Trophoblast cell (in vitro differentiated cells and primary cell): ENCODE measurements around the gene USP32.
A peak's percentile ranks its signal among the peaks of the same experiment; 100 is the strongest.

Experiments
- DNase-seq, 2 donors: peaks; one replicate each; pipeline ENCODE4 v3.0.0-alpha.2; 2016
- H2AFZ ChIP-seq: 2 replicates; pipeline ENCODE4 v1.6.1; 2013; ENCODE audit warnings: low read length, moderate library complexity, mild to moderate bottlenecking; ENCODE audit not compliant: insufficient read depth, poor library complexity
- H2AK5ac ChIP-seq: 2 replicates; pipeline ENCODE4 v1.6.1; 2013; ENCODE audit warnings: mild to moderate bottlenecking, low read length
- H2BK120ac ChIP-seq: 2 replicates; pipeline ENCODE4 v1.6.1; 2013; ENCODE audit warnings: low read length, mild to moderate bottlenecking, moderate library complexity; ENCODE audit not compliant: insufficient read depth, poor library complexity
- H2BK12ac ChIP-seq: 2 replicates; pipeline ENCODE4 v1.6.1; 2013; ENCODE audit warnings: mild to moderate bottlenecking, low read length, moderate library complexity
- H2BK5ac ChIP-seq: 2 replicates; pipeline ENCODE4 v1.6.1; 2013; ENCODE audit warnings: low read length, low read depth, moderate library complexity, mild to moderate bottlenecking; ENCODE audit not compliant: poor library complexity
- H3K14ac ChIP-seq: 2 replicates; pipeline ENCODE4 v1.6.1; 2013; ENCODE audit warnings: mild to moderate bottlenecking, low read length
- H3K18ac ChIP-seq: 2 replicates; pipeline ENCODE4 v1.6.1; 2013; ENCODE audit warnings: mild to moderate bottlenecking, low read length
- H3K23ac ChIP-seq: 2 replicates; pipeline ENCODE4 v1.6.1; 2013; ENCODE audit warnings: low read length
- H3K27ac ChIP-seq: 2 replicates; pipeline ENCODE4 v1.5.1; 2013; ENCODE audit warnings: low read depth, mild to moderate bottlenecking, inconsistent platforms, low read length, moderate library complexity
- H3K27me3 ChIP-seq: 2 replicates; pipeline ENCODE4 v1.6.1; 2013; ENCODE audit warnings: inconsistent platforms, mild to moderate bottlenecking, low read length, moderate library complexity; ENCODE audit not compliant: insufficient read depth
- H3K36me3 ChIP-seq, 2 experiments: 1 replicate in 1 of 2; 2 replicates in 1 of 2; pipeline ENCODE4 v1.6.1; 2013; ENCODE audit warnings: low read length in 2 of 2, mild to moderate bottlenecking in 2 of 2, moderate library complexity in 1 of 2; ENCODE audit not compliant: insufficient read depth in 2 of 2, control insufficient read depth in 1 of 2
- H3K4ac ChIP-seq: 2 replicates; pipeline ENCODE4 v1.6.1; 2013; ENCODE audit warnings: low read depth, mild to moderate bottlenecking, low read length, moderate library complexity
- H3K4me1 ChIP-seq, 2 experiments: 1 replicate in 1 of 2; 2 replicates in 1 of 2; pipeline ENCODE4 v1.6.1; 2013; ENCODE audit warnings: low read length in 2 of 2, mild to moderate bottlenecking in 2 of 2, moderate library complexity in 1 of 2; ENCODE audit not compliant: insufficient read depth in 2 of 2, control insufficient read depth in 1 of 2
- H3K4me2 ChIP-seq: 2 replicates; pipeline ENCODE4 v1.6.1; 2013; ENCODE audit warnings: inconsistent platforms, mild to moderate bottlenecking, low read length, moderate library complexity
- H3K4me3 ChIP-seq: 2 replicates; pipeline ENCODE4 v1.5.1; 2013; ENCODE audit warnings: mild to moderate bottlenecking, low read depth, low read length, inconsistent platforms
- H3K79me1 ChIP-seq: one replicate; pipeline ENCODE4 v1.6.1; 2013; ENCODE audit warnings: low read length
- H3K79me2 ChIP-seq: 2 replicates; pipeline ENCODE4 v1.6.1; 2013; ENCODE audit warnings: low read length, mild to moderate bottlenecking; ENCODE audit not compliant: control insufficient read depth, insufficient read depth, poor library complexity
- H3K9ac ChIP-seq: 2 replicates; pipeline ENCODE4 v1.6.1; 2013; ENCODE audit warnings: mild to moderate bottlenecking, low read length
- H3K9me3 ChIP-seq: 2 replicates; pipeline ENCODE4 v1.6.1; 2013; ENCODE audit warnings: low read depth, mild to moderate bottlenecking, control low read depth, inconsistent platforms, low read length; ENCODE audit not compliant: insufficient read depth
- H4K12ac ChIP-seq: 2 replicates; pipeline ENCODE4 v1.6.1; 2013; ENCODE audit warnings: low read depth, mild to moderate bottlenecking, low read length, moderate library complexity
- H4K8ac ChIP-seq: 2 replicates; pipeline ENCODE4 v1.6.1; 2013; ENCODE audit warnings: low read depth, mild to moderate bottlenecking, low read length, moderate library complexity
- H4K91ac ChIP-seq: one replicate; pipeline ENCODE4 v1.6.1; 2013; ENCODE audit warnings: low read depth, mild to moderate bottlenecking, low read length, moderate library complexity
- WGBS: extraction: QIAGEN DNeasy Blood & Tissue Kit; methylation state at CpG from one replicate; pipeline ENCODE4 v1.1.7; 2013; ENCODE audit warnings: missing lambda C conversion rate; ENCODE audit not compliant: insufficient read length, insufficient coverage; ENCODE audit errors: extremely low coverage; 5-methylcytosine and 5-hydroxymethylcytosine counted together

Gene USP32

DNA sequence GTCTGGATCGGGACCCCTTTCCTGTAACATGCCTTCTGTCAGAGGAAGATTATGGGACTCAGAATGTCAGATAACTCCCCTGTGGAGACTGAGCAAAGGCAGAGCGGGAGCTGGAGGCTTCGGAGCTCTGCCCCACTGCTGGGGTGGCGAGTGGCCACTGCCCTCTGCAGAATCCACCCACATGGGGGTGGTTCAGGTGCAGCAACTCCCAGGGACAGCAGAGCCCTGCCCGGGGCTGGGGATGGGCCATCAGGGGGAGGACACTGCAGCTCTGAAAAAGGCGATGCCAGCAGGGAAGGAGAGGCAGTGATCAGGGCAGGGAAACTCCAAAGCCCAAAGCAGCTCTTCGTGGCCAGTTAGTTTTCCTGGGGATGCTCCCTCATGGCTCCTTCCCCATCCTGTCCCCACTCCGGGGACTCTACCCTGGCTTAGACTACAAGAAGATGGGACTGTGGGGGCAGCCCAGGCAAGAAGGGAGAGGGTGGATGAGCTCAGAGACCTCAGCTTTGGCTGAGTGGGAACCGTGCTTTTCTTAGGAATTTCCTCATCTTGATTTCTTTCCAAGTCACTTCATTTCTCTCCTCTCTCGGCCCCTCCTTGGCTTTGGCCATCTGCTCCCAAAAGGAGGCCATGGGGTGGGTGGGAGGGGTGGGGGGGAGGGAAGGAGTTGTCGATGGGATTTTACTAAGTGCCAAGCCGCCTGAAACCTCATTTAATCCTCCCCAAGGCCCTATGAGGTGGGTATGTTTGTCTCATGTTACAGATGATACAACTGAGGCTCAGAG is 238.1 kb downstream of the USP32 start:
- no peak overlapping the region for H2BK5ac ChIP-seq
- H3K79me2 ChIP-seq, result no peaks in the 10 kb centered on the region
- no peak overlapping the region for H2AK5ac ChIP-seq
- no peak overlapping the region for H3K23ac ChIP-seq
- H3K27me3 ChIP-seq, result peaks cover 28% of the 10 kb centered on the region
- peaks cover 6% of the 10 kb centered on the region for H3K9me3 ChIP-seq
- no peak for DNase-seq
- WGBS, result no CpG with 5 or more reads among the region's 12 CpGs
- H3K9ac ChIP-seq, result no peak overlapping the region
- peaks cover 4 to 6% of the 10 kb centered on the region in 2 experiments for H3K4me1 ChIP-seq
- H2AFZ ChIP-seq, result no peak overlapping the region
- H3K4me2 ChIP-seq, result no peak overlapping the region
- no peak overlapping the region for H2BK12ac ChIP-seq
- no peak overlapping the region for H3K27ac ChIP-seq
- H3K14ac ChIP-seq, result no peak overlapping the region
- H2BK120ac ChIP-seq, result no peak overlapping the region
- no peak overlapping the region for H4K91ac ChIP-seq
- H3K36me3 ChIP-seq, result no peaks in the 10 kb centered on the region
- no peak overlapping the region for H3K18ac ChIP-seq
- no peak overlapping the region for H3K4ac ChIP-seq
- H4K8ac ChIP-seq, result no peak overlapping the region
- no peak overlapping the region for H4K12ac ChIP-seq
- H3K79me1 ChIP-seq, result no peaks in the 10 kb centered on the region
- H3K4me3 ChIP-seq, result no peak overlapping the region

DNA sequence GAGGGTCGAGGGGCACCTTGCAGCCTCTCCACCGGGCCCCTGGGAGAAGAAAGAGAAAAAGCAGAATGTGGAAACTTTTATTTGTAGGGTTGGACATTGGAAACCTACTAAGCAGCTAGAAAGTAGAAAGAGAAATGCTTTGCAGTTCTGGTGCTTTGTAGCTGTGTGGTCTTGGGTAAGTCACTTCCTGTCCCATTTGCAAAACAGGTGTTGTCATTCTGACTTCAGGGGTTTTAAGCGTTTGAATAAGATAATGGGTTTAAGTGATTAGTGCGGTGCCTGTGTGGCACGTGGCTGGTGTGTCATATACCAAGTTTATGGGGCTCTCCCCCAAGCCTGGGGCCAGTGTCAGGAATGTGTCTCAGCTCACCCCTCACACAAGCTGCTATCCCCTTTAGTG is 240.6 kb downstream of the USP32 start:
- Histone ChIP-seq H3K4me3 (no peak overlapping the region), H4K91ac (no peak overlapping the region), H4K12ac (no peak overlapping the region), H3K4me2 (no peak overlapping the region), H3K4me1 (peaks cover 4 to 6% of the 10 kb centered on the region in 2 experiments), H3K27me3 (peaks cover 30% of the 10 kb centered on the region), H2BK120ac (no peak overlapping the region), H4K8ac (no peak overlapping the region), H3K36me3 (no peaks in the 10 kb centered on the region), H3K14ac (no peak overlapping the region), H2AK5ac (no peak overlapping the region), H2BK5ac (no peak overlapping the region), H3K79me1 (no peaks in the 10 kb centered on the region), H2BK12ac (no peak overlapping the region), H3K4ac (no peak overlapping the region), H3K23ac (no peak overlapping the region), H3K18ac (no peak overlapping the region), H3K9me3 (peaks cover 10% of the 10 kb centered on the region), H3K79me2 (no peaks in the 10 kb centered on the region), H2AFZ (no peak overlapping the region), H3K27ac (no peak overlapping the region), H3K9ac (no peak overlapping the region)
- DNase-seq, result no peak
- WGBS, result no CpG with 5 or more reads among the region's 5 CpGs

DNA sequence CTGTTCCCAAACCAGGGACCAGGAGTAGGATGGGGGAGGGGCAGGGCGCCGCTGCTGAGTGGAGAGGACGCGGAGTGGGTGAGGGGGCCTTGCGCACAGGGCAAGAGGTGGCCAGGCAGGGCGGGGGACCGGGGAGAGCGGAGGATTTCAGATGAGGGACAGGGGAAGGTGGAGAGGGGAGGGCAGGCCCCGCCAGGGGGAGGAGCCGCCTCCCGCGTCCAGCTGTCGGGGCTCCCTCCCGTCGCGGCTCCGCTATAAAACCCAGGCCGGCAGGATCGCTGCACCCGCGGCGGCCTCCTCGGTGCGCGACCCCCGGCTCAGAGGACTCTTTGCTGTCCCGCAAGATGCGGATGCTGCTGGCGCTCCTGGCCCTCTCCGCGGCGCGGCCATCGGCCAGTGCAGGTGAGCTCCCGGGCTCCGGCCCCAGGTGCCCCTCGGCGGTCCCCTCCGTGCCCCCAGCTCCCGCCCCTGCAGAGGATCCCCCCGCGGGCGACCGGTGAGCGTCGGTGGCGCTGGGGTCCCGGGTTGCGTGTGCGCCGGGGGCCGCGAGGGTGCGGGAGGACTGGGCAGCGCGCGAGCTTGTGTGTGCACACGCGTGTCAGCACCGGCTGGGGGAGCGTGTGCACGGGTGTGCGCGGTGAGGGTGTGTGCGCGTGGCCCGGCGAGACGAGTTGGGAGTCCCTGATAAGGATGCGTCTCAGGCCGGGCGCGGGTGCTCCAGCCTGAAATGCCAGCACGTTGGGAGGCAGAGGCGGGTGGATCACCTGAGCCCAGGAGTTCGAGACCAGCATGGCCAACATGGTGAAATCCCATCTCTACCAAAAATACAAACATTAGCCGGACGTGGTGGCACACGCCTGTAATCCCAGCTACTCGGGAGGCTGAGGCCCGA is 242.0 kb downstream of the USP32 start, which contains the start of gene CA4:
Gene CA4 (plus strand): TSS at position 283 of the 892 bp plus-strand sequence. CDS start 62 bp downstream, at position 345.
- H2BK12ac ChIP-seq, result no peak within 1 kb of the TSS
- no CpG with 5 or more reads among the region's 81 CpGs for WGBS
- no peak for DNase-seq

DNA sequence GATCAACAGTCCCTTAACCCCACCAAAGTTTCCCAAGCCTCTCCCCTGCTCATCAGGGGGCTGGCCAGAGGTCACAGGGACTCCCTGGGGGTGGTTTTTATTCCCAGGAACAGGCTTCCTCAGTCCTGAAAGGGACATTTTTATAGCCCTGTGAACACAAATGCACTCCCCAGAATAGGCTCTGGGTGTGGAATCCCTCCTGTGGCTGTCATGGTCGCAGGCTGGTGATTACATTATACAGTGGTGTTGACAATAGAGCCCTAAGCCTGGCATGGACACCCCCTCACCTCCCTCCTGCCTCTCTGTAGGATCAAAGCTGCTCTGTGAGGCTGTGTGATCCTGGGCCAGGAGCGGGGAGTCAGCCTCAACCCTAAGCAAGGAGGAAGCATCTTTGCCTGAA is 243.6 kb downstream of the USP32 start:
- H3K4ac ChIP-seq, result no peak overlapping the region
- H3K23ac ChIP-seq, result no peak overlapping the region
- peak overlapping the region; percentile 33 for H3K4me3 ChIP-seq
- H4K8ac ChIP-seq, result no peak overlapping the region
- H2AFZ ChIP-seq, result no peak overlapping the region
- H2BK5ac ChIP-seq, result no peak overlapping the region
- H2BK120ac ChIP-seq, result no peak overlapping the region
- H3K14ac ChIP-seq, result no peak overlapping the region
- H3K79me2 ChIP-seq, result no peaks in the 10 kb centered on the region
- no peak overlapping the region for H4K91ac ChIP-seq
- H3K18ac ChIP-seq, result no peak overlapping the region
- no peaks in the 10 kb centered on the region for H3K79me1 ChIP-seq
- peaks cover 10% of the 10 kb centered on the region for H3K9me3 ChIP-seq
- no peaks in the 10 kb centered on the region for H3K36me3 ChIP-seq
- H4K12ac ChIP-seq, result no peak overlapping the region
- no peak overlapping the region for H3K27ac ChIP-seq
- H3K4me2 ChIP-seq, result no peak overlapping the region
- no peak overlapping the region for H2AK5ac ChIP-seq
- H2BK12ac ChIP-seq, result no peak overlapping the region
- DNase-seq, result no peak
- no CpG with 5 or more reads among the region's 2 CpGs for WGBS
- H3K4me1 ChIP-seq, result peaks cover 6 to 7% of the 10 kb centered on the region in 2 experiments
- peaks cover 30% of the 10 kb centered on the region for H3K27me3 ChIP-seq
- H3K9ac ChIP-seq, result no peak overlapping the region

More for the DNA sequence above, 242.0 kb downstream of the USP32 start, which contains the start of gene CA4:
- no peak within 1 kb of the TSS for H2AK5ac ChIP-seq
- no peak within 1 kb of the TSS for H3K14ac ChIP-seq
- H3K9me3 ChIP-seq, result peaks cover 10% of the 10 kb centered on the region
- no peaks in the 10 kb centered on the region for H3K36me3 ChIP-seq
- no peak within 1 kb of the TSS for H3K4ac ChIP-seq
- no peaks in the 10 kb centered on the region for H3K79me2 ChIP-seq
- peak within 1 kb of the TSS; percentile 35 for H2AFZ ChIP-seq
- H4K12ac ChIP-seq, result no peak within 1 kb of the TSS
- no peak within 1 kb of the TSS for H2BK120ac ChIP-seq
- H3K23ac ChIP-seq, result no peak within 1 kb of the TSS
- peak within 1 kb of the TSS; percentile 47 for H3K4me2 ChIP-seq
- no peak within 1 kb of the TSS for H4K91ac ChIP-seq
- no peak within 1 kb of the TSS for H2BK5ac ChIP-seq
- peaks cover 6 to 7% of the 10 kb centered on the region in 2 experiments for H3K4me1 ChIP-seq
- H3K27ac ChIP-seq, result no peak within 1 kb of the TSS
- peak within 1 kb of the TSS; percentile 33 for H3K4me3 ChIP-seq
- H3K18ac ChIP-seq, result no peak within 1 kb of the TSS
- no peak within 1 kb of the TSS for H3K9ac ChIP-seq
- peaks cover 30% of the 10 kb centered on the region for H3K27me3 ChIP-seq
- H4K8ac ChIP-seq, result no peak within 1 kb of the TSS
- no peaks in the 10 kb centered on the region for H3K79me1 ChIP-seq
